ENCODE measurements around the gene C20orf144.

The C20orf144 gene

GRCh38 chr20:33650111-33650752, 11.9 kb upstream of the C20orf144 start:
- no peak for DNase-seq (ENCODE audit: low read depth in 2 of 2)

DNA sequence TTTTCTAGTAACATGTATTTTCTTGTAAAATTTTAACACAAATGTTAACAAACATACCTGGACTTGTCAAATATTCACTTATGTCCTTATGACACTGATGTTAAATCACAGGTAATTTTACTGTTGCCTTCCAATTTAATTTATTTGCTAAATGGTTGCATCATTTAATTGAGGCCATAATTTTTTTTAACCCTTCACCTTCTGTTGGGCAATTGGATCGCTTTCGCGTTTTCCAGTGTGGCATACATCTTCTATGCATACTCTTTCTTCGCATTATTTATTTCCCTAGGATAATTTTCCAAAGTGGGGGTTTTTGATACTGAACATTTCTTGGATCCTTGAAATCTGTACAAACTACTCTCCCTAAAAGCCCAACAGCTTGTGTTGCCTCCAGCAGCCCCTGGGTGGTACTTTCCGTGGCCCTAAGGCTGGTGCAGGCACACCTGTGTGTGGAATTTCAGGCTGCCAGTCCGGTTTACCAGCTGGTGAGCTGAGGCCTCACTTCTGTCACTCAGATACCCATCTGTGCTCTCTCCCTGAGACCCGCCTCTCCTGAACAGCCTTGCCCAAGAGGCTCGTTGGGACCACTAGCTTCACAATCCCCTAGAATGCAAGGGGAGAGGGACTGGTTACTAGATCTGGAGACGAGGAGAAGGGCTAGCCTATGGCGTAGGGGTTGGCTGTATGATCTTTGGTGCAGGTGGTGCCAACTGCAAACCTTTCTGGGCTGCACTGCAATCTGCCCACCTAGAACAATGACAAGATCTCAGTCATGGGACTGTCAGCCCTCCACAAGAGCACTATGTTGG, 11.2 kb upstream of the C20orf144 start:
- DNase-seq (ENCODE audit: low read depth in 2 of 2), result no peak

GRCh38 chr20:33651562-33652048, 10.5 kb upstream of the C20orf144 start:
- no peak for DNase-seq (ENCODE audit: low read depth in 2 of 2)

GRCh38 chr20:33653218-33653899, 8.8 kb upstream of the C20orf144 start:
- DNase-seq (ENCODE audit: low read depth in 2 of 2), result no peak

DNA sequence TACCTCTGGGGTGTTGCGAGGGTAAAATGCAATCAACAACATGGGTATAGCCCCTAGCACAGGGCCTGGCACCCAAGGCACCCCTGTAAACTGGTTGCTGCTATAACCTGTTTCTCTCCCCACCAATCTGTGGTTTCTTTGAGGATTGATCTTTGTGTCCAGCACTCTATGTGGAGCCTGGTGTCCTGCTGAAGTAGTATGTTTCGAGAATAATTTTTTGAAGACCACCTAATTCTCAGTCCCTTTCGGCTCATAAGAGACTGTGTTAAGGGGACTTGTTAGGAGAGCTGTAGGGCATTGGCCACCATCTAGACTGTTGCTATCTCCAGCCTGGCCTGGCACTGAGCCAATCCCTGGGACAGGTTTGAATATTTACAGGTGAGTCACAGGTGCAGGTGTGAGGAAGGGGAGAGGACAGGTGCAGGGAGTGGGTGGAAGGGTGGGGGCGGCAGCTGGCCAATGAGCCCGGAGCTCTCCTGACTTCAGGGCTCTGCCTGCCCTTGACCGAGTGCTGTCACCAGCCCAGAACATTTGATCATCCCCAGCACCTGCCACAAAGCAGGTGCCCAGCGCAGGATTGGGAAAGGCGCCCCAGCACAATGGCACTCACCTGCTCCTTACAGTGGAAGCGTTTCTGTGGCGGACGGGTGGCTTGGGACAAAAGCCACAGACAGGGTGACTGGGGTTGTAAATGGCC, 8.1 kb upstream of the C20orf144 start:
- no peak for DNase-seq (ENCODE audit: low read depth in 2 of 2)

DNA sequence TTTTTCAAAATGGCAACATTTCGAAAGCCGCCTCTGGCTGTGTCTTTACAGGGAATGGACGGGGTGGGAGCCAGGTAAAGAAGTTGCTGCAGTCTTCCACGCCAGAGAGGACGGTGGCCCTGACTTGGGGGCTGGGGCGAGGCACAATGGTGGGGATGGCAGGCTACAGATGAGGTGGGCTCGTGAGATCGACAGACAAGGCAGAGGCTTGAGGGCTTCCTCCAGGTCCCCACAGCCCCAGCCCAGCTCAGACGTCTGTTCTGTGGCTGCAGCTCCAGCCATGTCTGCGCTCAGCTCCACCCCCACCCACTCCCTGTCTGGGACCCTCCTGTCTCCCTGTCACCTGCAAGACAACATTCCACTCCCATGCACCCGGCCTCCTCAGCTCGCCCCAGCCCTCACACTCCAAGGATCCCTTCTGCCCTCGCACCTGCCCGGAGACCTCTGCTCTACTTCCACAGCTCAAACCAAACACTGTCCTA, 7.4 kb upstream of the C20orf144 start:
- no peak for DNase-seq (ENCODE audit: low read depth in 2 of 2)

GRCh38 chr20:33655164-33655563, 7.0 kb upstream of the C20orf144 start:
- no peak for DNase-seq (ENCODE audit: low read depth in 2 of 2)

DNA sequence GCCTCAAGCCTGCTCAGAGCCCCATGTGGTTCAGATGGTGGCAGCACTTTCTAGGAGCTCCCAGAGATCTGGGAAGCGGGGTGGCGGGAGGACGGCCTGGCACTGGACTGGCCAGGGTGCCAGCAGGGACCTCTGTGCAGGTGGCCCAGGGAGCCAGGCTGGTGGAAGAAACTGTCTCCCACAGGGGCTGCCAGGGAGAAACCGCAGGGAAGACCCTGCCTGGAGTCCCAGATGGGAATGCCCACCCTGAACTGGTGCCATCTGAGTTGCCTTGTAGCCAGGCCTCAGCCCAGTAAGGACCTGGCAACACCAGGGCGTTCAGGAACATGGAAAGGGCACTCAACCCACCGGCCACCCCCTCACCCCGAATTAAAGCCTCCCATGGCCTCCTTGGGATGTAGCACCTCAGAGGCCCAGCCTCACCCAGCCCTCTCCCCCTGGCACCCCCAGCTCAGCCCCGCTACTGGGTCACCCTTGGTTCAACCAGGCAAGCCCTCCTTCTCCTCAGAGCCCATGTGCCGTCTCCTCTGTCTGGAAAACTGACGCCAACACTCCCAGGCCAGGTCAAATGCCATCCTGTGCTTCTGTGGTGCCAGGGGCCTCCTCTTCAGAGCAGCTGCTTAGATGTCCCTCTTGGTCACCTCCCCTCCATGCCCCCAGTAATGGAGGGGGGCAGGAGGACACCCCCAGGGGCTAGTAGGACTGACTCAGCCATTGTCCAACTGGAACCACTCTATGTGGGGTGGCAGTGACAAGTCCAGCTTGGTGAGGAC, 5.9 kb upstream of the C20orf144 start:
- DNase-seq (ENCODE audit: low read depth in 2 of 2), result no peak

- no peak for DNase-seq (ENCODE audit: low read depth in 2 of 2)
Measured at GRCh38 chr20:33656783-33657703, 5.1 kb upstream of the C20orf144 start.

DNA sequence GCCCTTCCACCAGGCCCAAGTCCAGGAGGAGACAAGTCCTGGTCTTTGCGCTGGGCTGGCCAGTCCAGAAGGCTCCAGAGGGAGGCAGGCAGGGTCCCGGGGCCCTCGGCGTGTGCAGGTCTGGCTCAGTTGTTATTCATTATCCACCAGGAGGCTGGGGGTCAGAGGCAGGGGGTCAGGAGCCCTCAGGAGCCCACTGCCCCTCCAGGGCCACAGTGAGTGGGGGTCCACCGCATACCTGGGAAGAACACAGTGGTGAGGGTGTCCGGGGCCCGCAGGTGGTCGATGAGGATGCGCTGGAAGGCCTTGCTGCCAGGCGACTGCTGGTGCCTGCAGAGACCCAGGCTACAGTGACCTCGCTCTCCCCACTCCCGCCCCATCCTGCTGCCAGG, 4.4 kb upstream of the C20orf144 start:
- DNase-seq (ENCODE audit: low read depth in 2 of 2), result no peak

DNA sequence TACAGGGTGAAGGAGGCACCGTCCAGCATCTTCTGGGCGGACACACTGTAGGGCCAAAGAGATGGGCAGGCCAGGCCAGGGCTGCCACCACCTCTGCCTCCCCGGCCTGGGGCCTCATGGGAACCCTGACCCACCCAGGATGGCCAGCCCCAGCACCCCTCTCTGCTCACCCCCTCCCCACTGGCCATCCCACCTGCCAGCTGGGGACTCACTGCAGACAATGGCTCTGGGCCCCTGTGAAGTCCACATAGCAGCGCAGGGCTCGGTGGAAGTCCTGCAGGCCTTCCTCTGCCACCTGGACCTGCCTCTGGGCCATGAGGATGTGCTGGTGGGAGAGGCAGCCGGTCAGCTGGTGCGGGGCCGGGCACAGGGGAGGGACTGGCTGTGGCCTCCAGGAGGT, 3.6 kb upstream of the C20orf144 start:
- no peak for DNase-seq (ENCODE audit: low read depth in 2 of 2)

DNA sequence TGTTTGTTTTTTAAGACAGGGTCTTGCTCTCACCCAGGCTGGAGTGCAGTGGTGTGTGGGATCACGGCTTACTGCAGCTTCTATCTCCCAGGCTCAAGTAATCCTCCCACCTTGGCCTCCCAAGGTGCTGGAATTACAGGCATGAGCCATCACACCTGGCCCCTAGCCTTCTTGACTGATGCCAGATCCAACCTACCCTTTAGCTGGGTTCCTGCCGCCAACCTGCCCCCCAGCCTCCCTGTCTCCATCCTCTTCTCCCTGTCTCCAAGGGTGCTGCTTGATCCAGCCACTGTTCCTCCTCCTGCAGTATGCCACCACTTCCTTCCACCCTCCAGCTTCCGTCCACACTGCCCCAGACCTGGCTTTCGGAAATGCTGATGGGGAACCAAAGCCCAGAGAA, 3.2 kb upstream of the C20orf144 start:
- no peak for DNase-seq (ENCODE audit: low read depth in 2 of 2)

GRCh38 chr20:33659341-33660034, 2.6 kb upstream of the C20orf144 start:
- DNase-seq (ENCODE audit: low read depth in 2 of 2), result no peak

GRCh38 chr20:33660035-33660684, 2.0 kb upstream of the C20orf144 start:
- no peak for DNase-seq (ENCODE audit: low read depth in 2 of 2)

DNA sequence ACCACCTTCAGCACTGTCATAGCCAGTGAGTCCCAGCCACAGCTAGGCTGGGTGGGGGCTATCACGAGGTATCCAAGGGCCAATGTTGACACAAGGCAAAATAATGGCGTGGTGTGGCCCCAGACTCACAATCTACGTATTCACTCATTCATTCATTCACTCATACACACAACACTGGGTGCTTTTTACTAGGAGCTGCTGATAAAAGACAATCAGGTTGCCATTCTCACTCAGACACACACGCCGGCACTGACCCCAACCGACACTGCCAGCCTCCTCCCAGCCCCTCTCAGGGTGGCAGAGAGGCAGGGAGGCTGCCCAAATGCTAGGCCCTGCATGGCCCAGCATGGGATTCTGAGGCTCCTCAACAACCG, 1.5 kb upstream of the C20orf144 start:
- DNase-seq (ENCODE audit: low read depth in 2 of 2), result no peak

GRCh38 chr20:33663161-33664084, 1.3 kb downstream of the C20orf144 start:
- no peak for DNase-seq (ENCODE audit: low read depth in 2 of 2)

GRCh38 chr20:33664085-33664761, 2.1 kb downstream of the C20orf144 start:
- no peak for DNase-seq (ENCODE audit: low read depth in 2 of 2)
